NCI-H1417 treated with DMSO at 0.1 percent for 48 hours (cell line): ENCODE data around the gene NISCH.

Experiments
- DNase-seq: peaks from one replicate; lab custom pipeline; 2025; lab: John Stamatoyannopoulos, UW

The NISCH gene

DNA sequence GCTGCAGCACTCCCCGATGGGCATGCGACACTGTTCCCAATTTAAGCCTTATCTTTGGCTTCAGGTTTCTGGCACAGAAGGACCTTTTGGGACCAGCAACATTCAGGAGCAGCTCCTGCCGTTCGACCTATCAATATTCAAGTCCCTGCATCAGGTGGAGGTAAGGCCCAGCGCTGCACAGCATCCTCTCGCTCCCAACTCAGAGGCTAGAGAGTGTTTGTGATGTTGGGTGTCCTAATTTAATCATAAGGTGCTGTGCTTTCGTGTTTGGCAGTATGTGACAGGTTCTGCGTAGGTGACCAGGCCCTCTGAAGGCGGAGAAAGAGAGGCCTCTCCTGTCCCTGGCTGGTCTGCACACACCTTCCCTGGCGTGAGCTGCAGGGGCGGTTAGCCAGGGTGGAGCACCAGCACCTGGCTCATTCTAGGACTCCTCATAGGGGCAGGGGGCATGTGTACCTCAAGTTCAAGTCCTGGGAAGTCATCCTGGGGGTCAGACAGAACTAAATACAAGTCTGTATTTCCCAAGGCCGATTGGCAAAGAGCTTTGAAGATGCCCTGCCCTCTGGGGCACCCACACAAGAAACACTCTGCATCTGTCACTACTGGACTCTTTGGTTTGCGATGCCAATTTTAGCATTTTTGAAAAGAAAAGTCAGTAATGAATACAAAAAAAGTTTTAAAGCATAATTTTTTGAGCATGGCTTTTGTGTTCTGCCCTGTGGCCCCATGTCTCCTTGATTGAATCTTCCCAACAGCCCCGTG lies 17.0 kb downstream of the NISCH start:
- no peak for DNase-seq

DNA sequence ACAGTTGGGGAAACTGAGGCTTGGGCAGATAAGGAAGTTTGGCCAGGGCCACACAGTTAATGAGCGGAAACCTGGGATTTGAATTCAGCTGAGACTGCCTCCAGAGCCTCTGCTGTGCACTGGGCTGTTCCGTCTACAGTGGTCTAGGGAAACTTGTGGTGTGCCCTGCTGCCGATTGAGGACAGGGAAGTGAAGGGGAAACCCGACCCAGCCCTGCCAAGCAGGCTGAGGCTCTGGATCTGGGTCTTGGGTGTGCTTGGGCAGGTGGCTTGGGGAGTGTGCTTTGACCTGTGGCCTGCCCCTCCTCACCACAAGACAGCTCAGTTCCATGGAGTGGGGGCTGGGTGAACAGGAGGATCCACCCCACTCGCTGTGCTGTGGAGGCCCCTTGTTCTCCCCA lies 17.6 kb downstream of the NISCH start:
- no peak for DNase-seq

DNA sequence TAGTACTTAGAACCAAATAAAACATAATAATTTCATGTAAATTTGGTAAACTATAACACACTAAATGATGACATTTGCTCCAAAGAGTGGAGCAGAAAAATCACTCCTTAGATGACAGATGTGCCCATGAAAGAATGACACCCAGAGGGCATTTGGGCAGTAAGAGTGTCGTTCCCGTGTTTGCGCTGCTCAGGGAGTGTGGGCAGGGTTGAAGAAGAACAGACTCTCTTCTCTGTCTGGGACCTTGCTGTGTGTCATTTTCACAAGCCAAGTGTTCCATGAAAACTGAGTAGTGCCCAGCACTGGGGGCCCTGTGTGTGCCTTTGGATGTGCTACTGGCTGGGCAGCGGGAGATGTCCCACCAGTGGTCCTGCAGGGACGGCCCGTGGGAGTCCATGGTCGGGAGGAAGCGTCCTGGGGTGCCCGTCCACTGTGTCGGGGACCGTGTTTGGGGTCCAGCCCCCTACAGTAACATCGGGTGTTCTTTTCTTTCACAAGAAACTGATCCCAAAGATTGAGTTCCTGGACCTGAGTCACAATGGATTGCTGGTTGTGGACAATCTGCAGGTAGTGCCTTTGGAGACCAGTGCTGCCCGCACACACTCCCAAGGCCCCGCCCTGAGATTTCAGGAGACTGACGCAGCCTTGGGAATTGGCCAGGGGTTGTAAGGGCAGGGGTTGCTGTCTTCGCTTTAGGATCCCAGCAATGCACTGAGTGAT lies 21.8 kb downstream of the NISCH start:
- no peak for DNase-seq

DNA sequence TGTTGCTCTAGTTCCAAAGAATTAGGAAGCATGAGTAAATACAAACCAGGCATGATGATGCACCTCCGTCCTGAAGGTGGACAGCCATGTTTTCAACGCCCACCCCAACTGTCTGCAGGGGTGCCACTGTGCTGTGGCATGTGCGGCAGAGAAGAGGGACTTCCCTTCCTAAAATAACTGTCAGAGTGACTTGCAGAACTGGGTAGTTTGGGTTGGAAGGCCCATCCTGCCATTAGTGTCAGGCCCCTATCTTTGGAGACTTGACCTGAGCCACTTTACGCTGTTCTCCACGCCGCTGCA lies 22.3 kb downstream of the NISCH start:
- no peak for DNase-seq

DNA sequence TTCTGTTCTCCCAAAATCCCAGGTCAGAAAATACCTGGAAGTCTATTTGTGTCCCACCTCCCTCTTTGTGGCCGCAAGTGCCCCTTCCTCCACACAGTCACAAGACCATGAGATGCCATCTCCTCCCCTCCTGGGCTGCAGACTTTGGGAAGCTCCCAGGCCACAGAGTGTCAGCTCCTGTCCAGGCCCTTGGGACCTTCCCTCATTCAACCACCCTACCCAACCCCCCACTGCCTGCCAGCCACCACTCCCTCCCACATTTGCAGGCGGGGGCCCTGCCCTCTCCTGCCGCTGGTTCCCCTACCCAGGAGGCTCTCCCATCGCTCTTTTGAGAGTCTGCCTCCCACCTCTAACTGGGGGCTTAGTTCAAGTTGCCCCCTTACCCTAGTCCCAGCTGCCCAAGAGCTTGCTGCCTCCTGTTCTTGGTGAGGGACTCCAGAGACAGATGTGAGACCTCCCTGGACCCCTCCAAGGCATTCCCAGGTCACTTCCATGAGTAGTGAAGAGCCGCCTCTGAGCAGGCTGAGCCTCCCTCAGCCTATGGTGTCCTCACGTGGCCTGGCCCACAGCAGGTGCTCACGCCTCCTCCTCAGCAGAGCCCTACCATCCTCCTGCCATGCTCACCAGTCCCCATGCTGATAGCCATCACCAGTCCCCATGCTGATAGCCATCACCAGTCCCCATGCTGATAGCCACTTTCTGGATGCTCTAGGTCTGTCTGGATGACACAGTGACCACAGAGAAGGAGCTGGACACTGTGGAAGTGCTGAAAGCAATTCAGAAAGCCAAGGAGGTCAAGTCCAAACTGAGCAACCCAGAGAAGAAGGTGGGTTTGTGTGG lies 23.9 kb downstream of the NISCH start:
- no peak for DNase-seq

DNA sequence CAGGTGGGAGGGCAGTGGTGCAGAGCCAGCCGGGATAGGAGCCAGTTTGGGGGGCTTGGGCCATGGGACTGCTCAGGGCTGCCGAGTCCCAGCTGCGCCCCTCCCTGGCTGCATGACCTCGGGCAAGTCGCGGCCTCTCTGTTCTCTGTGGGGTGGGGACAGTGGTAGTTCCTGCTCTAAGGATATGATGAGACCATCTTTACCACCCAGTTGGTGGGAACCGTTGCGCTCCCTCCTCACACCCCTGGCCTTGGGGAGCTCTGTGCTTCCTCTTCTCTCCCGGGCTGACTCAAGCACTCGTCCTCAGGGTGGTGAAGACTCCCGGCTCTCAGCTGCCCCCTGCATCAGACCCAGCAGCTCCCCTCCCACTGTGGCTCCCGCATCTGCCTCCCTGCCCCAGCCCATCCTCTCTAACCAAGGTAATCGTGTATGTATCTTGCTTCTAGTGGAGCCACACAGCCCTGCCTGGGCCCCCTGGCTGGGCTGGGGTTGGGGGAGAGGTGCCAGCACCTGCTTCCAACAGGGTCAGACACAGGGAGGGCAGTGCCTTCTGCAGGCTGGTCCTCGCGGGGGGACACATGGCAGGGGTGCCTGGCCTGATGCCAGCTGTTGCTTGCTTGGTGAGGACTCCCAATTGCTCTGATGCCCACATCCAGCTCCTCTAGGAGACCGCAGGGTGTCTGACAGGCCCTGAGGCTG lies 24.6 kb downstream of the NISCH start:
- no peak for DNase-seq

DNA sequence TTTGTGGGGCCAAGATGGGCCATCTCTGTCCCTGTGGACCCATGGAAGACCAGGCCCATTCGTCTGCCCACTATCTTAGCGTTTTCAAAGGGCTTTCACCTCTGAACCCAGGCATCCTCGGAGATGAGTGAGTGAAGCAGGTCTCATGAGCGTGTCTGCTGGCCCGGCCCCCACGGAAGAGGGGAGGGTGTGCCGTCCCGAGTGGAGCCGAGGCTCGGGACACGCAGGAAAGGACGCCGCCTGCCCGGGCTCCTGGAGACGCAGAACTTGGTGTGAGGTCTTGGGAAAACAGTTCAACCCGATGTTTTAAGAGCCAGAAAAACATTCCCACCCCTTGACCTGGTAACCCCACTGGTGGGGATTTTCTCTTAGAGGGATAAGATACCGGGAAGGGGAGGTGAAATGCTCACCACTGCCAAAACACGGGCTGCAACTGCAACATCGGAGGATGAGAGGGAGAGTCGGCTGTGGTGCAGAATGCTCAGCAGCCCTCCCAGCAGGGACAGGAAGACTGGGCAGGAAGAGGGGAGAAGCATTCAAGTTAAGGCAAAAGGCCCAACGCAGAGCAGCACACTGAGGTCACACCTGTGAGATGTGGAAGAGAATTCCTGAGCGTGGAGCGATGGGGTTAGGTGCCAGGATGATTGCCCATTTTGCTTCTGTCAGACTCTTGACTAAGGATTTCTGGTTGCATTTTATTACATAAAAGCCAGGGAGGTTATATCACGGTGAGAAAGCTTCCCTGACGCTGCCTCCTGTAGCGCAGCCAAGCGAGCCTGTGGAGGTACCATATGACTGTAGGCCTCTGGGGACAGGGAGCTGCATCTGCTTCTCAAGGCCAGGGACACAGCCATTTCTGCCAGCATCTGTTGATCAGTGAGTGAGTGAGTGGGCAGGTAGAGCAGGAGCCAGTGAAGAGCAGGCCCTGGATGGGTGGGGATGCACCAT lies 25.6 kb downstream of the NISCH start:
- no peak for DNase-seq

DNA sequence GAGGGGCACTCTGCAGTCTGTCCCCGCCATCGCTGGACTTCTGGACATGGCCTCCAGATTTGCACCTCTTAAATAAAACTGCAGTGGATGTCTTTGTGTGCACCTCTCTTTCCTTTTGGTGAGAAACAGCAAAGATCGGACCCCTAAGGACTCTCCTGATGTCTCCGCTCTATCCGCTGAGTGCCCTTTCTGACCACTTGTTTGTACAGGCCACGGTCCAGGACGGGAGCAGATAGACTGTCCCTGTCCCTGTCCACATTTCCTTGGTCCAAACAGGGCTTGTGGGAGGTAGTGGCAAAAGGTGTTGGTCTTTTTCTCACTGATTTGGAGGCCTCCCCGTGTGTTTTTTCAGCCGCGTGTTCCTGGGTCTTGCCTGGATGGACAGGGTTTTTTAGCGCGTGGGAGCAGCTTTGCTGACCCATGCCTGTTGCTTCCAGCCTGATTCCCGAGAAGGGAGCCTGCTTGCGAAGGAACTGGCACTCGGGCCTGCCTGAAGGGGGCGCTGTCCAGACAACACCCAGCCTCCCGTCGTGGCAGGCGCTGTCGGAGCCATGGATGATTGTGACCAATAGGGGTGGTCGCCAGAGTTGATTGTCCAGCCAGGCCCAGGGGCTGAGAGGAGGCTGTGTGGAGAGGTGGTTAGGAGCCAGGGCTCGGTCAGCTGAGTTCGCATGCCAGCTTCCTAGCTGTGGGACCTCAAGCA lies 26.6 kb downstream of the NISCH start:
- DNase-seq = no peak

DNA sequence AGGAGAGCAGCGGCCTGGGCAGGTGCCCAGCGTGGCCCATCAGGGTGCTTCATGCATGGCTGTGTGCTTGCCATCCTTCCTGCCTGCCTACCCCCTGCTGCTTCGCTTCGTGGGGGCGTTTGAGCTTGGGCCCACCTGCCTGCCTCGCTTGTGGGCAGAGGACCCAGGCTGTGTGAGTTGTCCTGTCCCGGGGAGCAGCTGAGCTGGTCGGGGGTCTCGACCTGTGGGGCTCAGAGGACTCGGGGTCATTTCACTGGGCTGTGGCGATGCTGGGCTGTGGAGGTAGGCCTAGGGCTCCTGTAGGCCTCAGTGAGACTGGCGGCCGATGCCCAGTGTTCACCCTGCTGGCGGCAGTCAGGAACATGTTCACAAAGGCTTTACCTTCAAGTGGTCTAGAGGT lies 27.7 kb downstream of the NISCH start:
- DNase-seq = no peak

DNA sequence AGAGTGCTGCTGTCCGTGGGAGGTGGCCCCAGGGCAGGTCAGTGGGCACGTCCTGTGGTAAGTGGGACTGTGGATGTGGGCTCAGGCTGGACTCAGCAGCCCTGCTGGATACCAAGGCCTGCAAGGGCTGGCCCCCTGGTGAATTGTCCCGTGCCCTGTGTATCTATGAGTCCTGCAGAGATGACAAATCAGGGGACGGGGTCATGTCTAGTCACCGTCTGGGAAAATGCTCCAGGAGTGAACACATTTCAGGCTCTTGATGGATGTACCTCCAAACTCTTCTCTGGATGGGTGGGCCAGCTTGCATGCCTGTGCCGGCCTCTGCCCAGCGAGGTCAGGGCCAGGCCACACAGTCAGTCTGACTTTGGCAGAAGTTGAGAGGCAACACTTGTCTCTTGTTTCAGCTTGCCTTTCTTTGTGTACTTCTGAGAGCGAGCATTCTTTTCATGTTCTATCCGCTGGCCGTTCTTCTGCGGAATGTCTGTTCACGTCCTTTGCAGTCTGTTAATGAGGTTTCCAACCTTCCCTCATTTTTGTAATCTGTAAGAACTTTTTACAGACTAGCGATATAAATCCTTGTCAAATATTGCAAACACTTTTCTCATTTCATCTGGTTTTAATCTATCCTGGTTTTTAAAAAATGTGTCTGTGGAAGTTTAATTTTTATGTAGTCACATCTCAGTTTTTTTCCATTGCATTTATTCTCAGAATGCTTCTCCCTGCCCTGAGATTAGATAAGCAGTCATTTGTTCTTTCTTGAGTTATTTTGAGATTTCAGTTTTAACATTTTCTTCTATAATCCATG lies 28.4 kb downstream of the NISCH start:
- DNase-seq = no peak

DNA sequence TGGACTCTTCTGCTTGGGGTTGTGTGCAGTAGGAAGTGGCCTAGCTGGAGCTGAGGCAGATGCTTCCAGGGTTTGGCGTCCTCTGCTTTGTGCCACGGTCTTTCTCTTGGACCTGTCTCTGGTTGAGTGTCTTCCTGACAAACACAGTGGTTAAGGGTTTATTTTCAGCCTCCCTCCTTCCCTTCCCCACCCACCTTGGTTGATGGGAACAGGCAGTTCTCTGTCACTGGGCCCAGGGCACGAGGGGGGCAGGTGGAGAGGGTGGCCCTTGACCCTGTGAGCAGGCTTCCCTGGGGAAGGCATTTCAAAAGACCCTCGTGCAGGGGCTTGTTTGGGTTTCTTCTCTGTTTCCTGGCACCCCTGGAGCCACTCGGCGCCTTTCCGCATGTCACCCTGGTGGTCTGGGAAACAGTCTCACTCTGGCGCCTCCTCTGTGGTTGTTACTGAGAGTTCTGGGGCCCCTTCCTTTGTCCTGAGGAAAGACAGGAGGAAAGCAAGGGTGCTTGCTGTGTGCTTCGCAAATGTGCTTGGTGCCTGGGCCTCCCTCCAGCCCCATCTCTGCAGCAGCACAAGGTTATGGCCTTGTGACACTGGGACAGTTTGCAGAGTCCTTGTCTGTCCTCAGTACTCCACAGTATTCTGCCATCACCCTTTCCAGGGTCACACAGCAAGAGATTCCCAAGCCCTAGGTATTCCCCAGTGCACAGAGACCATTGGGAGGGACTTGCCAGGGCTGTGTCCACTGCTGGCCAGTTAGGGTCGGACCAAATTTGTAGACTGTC lies 29.5 kb downstream of the NISCH start:
- DNase-seq = no peak

DNA sequence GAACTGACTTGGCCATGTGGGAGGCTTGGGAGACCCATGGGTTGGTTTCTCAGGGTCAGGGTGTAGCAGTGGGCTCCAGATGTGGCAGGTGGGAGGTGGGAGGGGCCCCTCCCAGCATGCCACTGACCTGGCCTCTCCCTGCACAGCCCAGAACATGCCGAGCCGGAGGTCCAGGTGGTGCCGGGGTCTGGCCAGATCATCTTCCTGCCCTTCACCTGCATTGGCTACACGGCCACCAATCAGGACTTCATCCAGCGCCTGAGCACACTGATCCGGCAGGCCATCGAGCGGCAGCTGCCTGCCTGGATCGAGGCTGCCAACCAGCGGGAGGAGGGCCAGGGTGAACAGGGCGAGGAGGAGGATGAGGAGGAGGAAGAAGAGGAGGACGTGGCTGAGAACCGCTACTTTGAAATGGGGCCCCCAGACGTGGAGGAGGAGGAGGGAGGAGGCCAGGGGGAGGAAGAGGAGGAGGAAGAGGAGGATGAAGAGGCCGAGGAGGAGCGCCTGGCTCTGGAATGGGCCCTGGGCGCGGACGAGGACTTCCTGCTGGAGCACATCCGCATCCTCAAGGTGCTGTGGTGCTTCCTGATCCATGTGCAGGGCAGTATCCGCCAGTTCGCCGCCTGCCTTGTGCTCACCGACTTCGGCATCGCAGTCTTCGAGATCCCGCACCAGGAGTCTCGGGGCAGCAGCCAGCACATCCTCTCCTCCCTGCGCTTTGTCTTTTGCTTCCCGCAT lies 31.8 kb downstream of the NISCH start:
- no peak for DNase-seq

DNA sequence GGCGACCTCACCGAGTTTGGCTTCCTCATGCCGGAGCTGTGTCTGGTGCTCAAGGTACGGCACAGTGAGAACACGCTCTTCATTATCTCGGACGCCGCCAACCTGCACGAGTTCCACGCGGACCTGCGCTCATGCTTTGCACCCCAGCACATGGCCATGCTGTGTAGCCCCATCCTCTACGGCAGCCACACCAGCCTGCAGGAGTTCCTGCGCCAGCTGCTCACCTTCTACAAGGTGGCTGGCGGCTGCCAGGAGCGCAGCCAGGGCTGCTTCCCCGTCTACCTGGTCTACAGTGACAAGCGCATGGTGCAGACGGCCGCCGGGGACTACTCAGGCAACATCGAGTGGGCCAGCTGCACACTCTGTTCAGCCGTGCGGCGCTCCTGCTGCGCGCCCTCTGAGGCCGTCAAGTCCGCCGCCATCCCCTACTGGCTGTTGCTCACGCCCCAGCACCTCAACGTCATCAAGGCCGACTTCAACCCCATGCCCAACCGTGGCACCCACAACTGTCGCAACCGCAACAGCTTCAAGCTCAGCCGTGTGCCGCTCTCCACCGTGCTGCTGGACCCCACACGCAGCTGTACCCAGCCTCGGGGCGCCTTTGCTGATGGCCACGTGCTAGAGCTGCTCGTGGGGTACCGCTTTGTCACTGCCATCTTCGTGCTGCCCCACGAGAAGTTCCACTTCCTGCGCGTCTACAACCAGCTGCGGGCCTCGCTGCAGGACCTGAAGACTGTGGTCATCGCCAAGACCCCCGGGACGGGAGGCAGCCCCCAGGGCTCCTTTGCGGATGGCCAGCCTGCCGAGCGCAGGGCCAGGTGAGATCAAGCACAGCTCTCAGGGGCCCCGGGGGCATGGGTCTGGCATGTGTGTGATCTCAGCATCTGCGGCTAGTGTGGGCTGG lies 32.6 kb downstream of the NISCH start:
- no peak for DNase-seq

DNA sequence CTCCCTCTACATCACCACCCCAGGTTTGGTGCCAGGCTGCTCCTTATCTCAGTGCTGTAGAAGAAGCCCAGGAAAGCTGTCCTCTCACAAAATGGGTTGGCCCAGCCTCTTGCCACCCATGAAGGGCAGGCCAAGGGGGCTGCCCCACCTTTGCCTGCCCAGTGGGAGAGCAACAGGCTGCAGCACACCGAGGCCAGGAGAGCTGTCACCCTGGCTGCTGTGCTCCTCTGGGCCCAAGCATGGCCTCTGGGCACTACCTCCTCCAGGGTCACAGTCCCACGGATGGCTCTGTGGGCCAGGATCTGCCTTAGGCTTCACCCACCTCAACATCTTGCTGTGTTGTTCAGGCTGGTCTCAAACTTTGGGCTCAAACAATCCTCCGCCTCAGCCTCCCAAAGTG lies 33.3 kb downstream of the NISCH start:
- no peak for DNase-seq

DNA sequence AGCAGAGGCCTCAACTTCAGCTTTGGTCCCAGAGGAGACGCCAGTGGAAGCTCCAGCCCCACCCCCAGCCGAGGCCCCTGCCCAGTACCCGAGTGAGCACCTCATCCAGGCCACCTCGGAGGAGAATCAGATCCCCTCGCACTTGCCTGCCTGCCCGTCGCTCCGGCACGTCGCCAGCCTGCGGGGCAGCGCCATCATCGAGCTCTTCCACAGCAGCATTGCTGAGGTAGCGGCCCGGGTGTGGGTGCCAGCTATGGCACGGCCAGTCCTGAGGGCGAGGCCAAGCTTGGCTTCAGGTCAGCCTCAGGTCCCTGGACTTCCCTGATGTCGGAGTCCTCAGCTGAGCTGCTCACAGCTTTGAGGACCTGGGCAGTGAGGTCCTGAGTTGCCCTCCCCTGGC lies 34.0 kb downstream of the NISCH start:
- DNase-seq = no peak

DNA sequence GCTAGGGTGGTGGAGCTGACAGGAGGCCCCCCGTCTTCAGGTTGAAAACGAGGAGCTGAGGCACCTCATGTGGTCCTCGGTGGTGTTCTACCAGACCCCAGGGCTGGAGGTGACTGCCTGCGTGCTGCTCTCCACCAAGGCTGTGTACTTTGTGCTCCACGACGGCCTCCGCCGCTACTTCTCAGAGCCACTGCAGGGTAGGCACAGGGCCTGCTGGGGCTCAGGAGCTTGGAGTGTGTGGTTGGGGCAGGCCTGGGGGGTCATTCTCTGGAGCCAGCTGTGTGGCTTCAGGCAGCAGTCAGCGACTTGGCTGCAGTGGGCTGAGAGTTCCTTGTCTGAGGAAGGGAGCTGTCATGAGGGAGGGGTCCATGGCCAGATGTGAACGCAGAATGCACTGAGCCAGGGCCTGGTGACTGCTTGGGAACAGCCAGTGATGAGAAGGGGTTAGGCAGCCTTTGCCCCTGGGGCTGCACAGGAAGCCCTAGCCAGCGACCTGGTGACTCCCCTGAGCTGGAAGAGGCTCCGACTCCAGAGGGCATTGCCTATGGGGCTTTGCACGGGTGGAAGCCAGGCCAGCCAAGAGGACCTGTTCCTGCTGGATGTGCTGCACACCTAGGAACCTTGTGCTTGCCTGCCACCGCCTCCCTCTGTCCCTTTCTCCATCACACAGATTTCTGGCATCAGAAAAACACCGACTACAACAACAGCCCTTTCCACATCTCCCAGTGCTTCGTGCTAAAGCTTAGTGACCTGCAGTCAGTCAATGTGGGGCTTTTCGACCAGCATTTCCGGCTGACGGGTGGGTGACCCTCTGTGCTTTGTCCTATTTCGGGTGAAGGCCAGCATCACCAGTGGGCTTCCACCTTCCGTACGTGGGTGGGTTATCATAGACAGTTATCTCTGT lies 34.9 kb downstream of the NISCH start:
- DNase-seq = no peak
